ENCODE data around the gene TRIM2.

The TRIM2 gene

GRCh38 chr4:153177841-153178240 is 26.4 kb upstream of the TRIM2 start:
- no peak overlapping the region for H3K4me3 ChIP-seq (replicated peaks in 1 of 2; ENCODE audit: low read depth in 2 of 2, low read length in 2 of 2)
- TF ChIP-seq CTCF (IDR thresholded peaks at IDR 0.05; ENCODE audit: low read depth, low read length): no peak
- DNase-seq (ENCODE audit: low read depth in 2 of 2): no peak

- TF ChIP-seq CTCF (IDR thresholded peaks at IDR 0.05; ENCODE audit: low read depth, low read length): no peak
- no peak overlapping the region for H3K4me3 ChIP-seq (replicated peaks in 1 of 2; ENCODE audit: low read depth in 2 of 2, low read length in 2 of 2)
- DNase-seq (ENCODE audit: low read depth in 2 of 2): no peak
These were observed 25.1 kb upstream of the TRIM2 start for GRCh38 chr4:153179100-153179499.

- H3K4me3 ChIP-seq (replicated peaks in 1 of 2; ENCODE audit: low read depth in 2 of 2, low read length in 2 of 2): no peak overlapping the region
- no peak for DNase-seq (ENCODE audit: low read depth in 2 of 2)
- TF ChIP-seq CTCF (IDR thresholded peaks at IDR 0.05; ENCODE audit: low read depth, low read length): no peak
These were observed 22.9 kb upstream of the TRIM2 start for GRCh38 chr4:153181293-153181692.

GRCh38 chr4:153181700-153182099 is 22.5 kb upstream of the TRIM2 start:
- no peak overlapping the region for H3K4me3 ChIP-seq (replicated peaks in 1 of 2; ENCODE audit: low read depth in 2 of 2, low read length in 2 of 2)
- TF ChIP-seq CTCF (IDR thresholded peaks at IDR 0.05; ENCODE audit: low read depth, low read length): no peak
- DNase-seq (ENCODE audit: low read depth in 2 of 2): no peak

GRCh38 chr4:153183146-153183545 is 21.1 kb upstream of the TRIM2 start:
- no peak for TF ChIP-seq CTCF (IDR thresholded peaks at IDR 0.05; ENCODE audit: low read depth, low read length)

GRCh38 chr4:153185331-153185852 is 18.9 kb upstream of the TRIM2 start:
- no peak for DNase-seq (ENCODE audit: low read depth in 2 of 2)
- no peak for TF ChIP-seq CTCF (IDR thresholded peaks at IDR 0.05; ENCODE audit: low read depth, low read length)
- no peak overlapping the region for H3K4me3 ChIP-seq (replicated peaks in 1 of 2; ENCODE audit: low read depth in 2 of 2, low read length in 2 of 2)

More at GRCh38 chr4:153183146-153183545, 21.1 kb upstream of the TRIM2 start:
- H3K4me3 ChIP-seq (replicated peaks in 1 of 2; ENCODE audit: low read depth in 2 of 2, low read length in 2 of 2): no peak overlapping the region
- DNase-seq (ENCODE audit: low read depth in 2 of 2): no peak

Data from cardiac fibroblast (primary cell).